Tibial nerve (tissue), 4 donors: Measurements from ENCODE around the gene GCDH. TPM values are rescaled to one million over a fixed set of nuclear protein-coding genes. Genes with fewer than 3 reads are reported as not detected.

Experiments
- DNase-seq, 2 donors: peaks; one replicate each; pipeline ENCODE4 v3.0.0-alpha.2; 2019; ENCODE audit warnings: low spot score in 2 of 2
- H3K27ac ChIP-seq, 4 donors: fragments of 200-600 bp; sonication (generic) in 3 of 4; one replicate each; pipeline ENCODE4 v1.5.1; 2017 to 2019; ENCODE audit warnings: mild to moderate bottlenecking in 1 of 4
- H3K27me3 ChIP-seq, 2 donors: fragments of 200-600 bp; sonication (generic) in 1 of 2; one replicate each; pipeline versions ENCODE4 v1.5.1 to v1.6.0; 2017 to 2019
- H3K36me3 ChIP-seq, 3 donors: fragments of 200-600 bp; sonication (generic); one replicate each; pipeline ENCODE4 v1.5.1; 2018 to 2019
- H3K4me1 ChIP-seq, 4 donors: fragments of 200-600 bp; sonication (generic) in 3 of 4; one replicate each; pipeline ENCODE4 v1.5.1; 2017 to 2019
- H3K4me3 ChIP-seq, 4 donors: fragments of 200-600 bp; sonication (generic) in 3 of 4; one replicate each; pipeline ENCODE4 v1.5.1; 2017 to 2019; ENCODE audit warnings: mild to moderate bottlenecking in 1 of 4, moderate library complexity in 1 of 4
- H3K9me3 ChIP-seq, 4 donors: fragments of 200-600 bp; sonication (generic) in 3 of 4; one replicate each; pipeline ENCODE4 v1.5.1; 2017 to 2019
- CTCF ChIP-seq, 5 experiments: fragments of 200-600 bp in 3 of 5; fragments of 450-650 bp in 2 of 5; sonication (generic) in 3 of 5; IDR thresholded peaks; one replicate each; pipeline ENCODE4 v1.5.1; 2016 to 2019; ENCODE audit warnings: antibody characterized with exemption in 5 of 5, mild to moderate bottlenecking in 3 of 5, moderate library complexity in 2 of 5
- EP300 ChIP-seq, 2 donors: sonication (generic); formaldehyde crosslinking; IDR thresholded peaks; one replicate each; pipeline ENCODE4 v1.6.1; 2017; ENCODE audit warnings: antibody characterized with exemption in 2 of 2, mild to moderate bottlenecking in 1 of 2
- POLR2A ChIP-seq, 2 donors: fragments of 450-650 bp; IDR thresholded peaks; one replicate each; pipeline ENCODE4 v1.6.1; 2017; ENCODE audit warnings: antibody characterized with exemption in 2 of 2, mild to moderate bottlenecking in 2 of 2, moderate library complexity in 2 of 2
- WGBS, 2 donors: methylation state at CpG; one replicate each; pipeline ENCODE4 v1.1.5; 2018; 5-methylcytosine and 5-hydroxymethylcytosine counted together
- total RNA-seq, 4 donors: library from RNA; depleted of rRNA; stranded (reverse); fragments of >200 nt; gene quantifications; one replicate each; pipeline ENCODE4 v1.1.0, GENCODE V29; 2016

Gene GCDH
- total RNA-seq, 4 donors from 2014 or later: 50.4 to 68.0 (median 64.6) TPM

- Histone ChIP-seq H3K27me3 (peaks cover 0 to 26% of the 10 kb centered on the region in 2 donors), H3K27ac (no peak overlapping the region), H3K4me1 (peaks cover 0 to 11% (median 2%) of the 10 kb centered on the region in 4 donors), H3K9me3 (no peaks in the 10 kb centered on the region), H3K36me3 (no peaks in the 10 kb centered on the region), H3K4me3 (no peak overlapping the region)
- DNase-seq: no peak
- WGBS, 2 donors: 95% methylated on average over 4 of the region's 4 CpGs
- TF ChIP-seq CTCF (IDR thresholded peaks at IDR 0.05) (no peak), POLR2A (IDR thresholded peaks at IDR 0.05) (no peak), EP300 (IDR thresholded peaks at IDR 0.05) (no peak)
These were observed 26.8 kb upstream of the GCDH start for GRCh38 chr19:12864143-12864542.

GRCh38 chr19:12864721-12865715 is 25.9 kb upstream of the GCDH start:
- no peak for TF ChIP-seq POLR2A (IDR thresholded peaks at IDR 0.05)
- TF ChIP-seq CTCF (IDR thresholded peaks at IDR 0.05): no peak
- no peak for TF ChIP-seq EP300 (IDR thresholded peaks at IDR 0.05)
- peaks cover 0 to 11% (median 2%) of the 10 kb centered on the region in 4 donors for H3K4me1 ChIP-seq
- no peak for DNase-seq
- WGBS, 2 donors: 84 to 86% methylated on average over 29 to 34 of the region's 34 CpGs
- H3K4me3 ChIP-seq: no peak overlapping the region
- peaks cover 0 to 26% of the 10 kb centered on the region in 2 donors for H3K27me3 ChIP-seq
- no peaks in the 10 kb centered on the region for H3K9me3 ChIP-seq
- H3K36me3 ChIP-seq: no peaks in the 10 kb centered on the region
- H3K27ac ChIP-seq: no peak overlapping the region

GRCh38 chr19:12865746-12866415 is 25.1 kb upstream of the GCDH start:
- H3K4me1 ChIP-seq: peaks cover 0 to 11% (median 2%) of the 10 kb centered on the region in 4 donors
- no peak for DNase-seq
- peaks cover 0 to 26% of the 10 kb centered on the region in 2 donors for H3K27me3 ChIP-seq
- 75 to 84% methylated on average over 17 to 19 of the region's 19 CpGs for WGBS, 2 donors
- H3K9me3 ChIP-seq: no peaks in the 10 kb centered on the region
- H3K27ac ChIP-seq: no peak overlapping the region
- no peak overlapping the region for H3K4me3 ChIP-seq
- no peaks in the 10 kb centered on the region for H3K36me3 ChIP-seq
- no peak for TF ChIP-seq POLR2A (IDR thresholded peaks at IDR 0.05)

- Histone ChIP-seq H3K27me3 (peaks cover 0 to 26% of the 10 kb centered on the region in 2 donors), H3K9me3 (no peaks in the 10 kb centered on the region), H3K4me3 (no peak overlapping the region), H3K36me3 (no peaks in the 10 kb centered on the region), H3K4me1 (peaks cover 0 to 11% (median 2%) of the 10 kb centered on the region in 4 donors), H3K27ac (no peak overlapping the region)
- TF ChIP-seq EP300 (IDR thresholded peaks at IDR 0.05) (no peak), CTCF (IDR thresholded peaks at IDR 0.05) (no peak), POLR2A (IDR thresholded peaks at IDR 0.05) (no peak)
- WGBS, 2 donors: 86% methylated on average over 29 of the region's 29 CpGs
- DNase-seq: no peak
These were observed 24.4 kb upstream of the GCDH start for GRCh38 chr19:12866416-12867119.
